OCI-LY1 (cell line): ENCODE measurements around the gene RTP5.

Experiments used
- H2AFZ ChIP-seq: fragments of 200-600 bp; sonication (generic), shearing (Covaris generic); 2 replicates; pipeline ENCODE4 v1.6.0; 2014; ENCODE audit warnings: antibody characterized with exemption, mild to moderate bottlenecking, low read length
- H3F3A ChIP-seq: fragments of 200-600 bp; sonication (generic), shearing (Covaris generic); 2 replicates; pipeline ENCODE4 v1.6.0; 2014; ENCODE audit warnings: mild to moderate bottlenecking, antibody characterized with exemption, low read length, moderate library complexity; ENCODE audit not compliant: insufficient read depth
- H3K27ac ChIP-seq: fragments of 200-600 bp; sonication (generic); 2 replicates; pipeline ENCODE4 v1.5.1; 2014; ENCODE audit warnings: low read length, mixed run types, mild to moderate bottlenecking, low read depth; ENCODE audit not compliant: poor library complexity, severe bottlenecking
- H3K27me3 ChIP-seq: fragments of 200-600 bp; sonication (generic); 2 replicates; pipeline ENCODE4 v1.6.0; 2014; ENCODE audit warnings: antibody characterized with exemption, mild to moderate bottlenecking, low read length, moderate library complexity; ENCODE audit not compliant: insufficient read depth
- H3K36me3 ChIP-seq: fragments of 200-600 bp; sonication (generic); 2 replicates; pipeline ENCODE4 v1.6.1; 2014; ENCODE audit warnings: mild to moderate bottlenecking, antibody characterized with exemption, low read length, moderate library complexity, mixed read lengths; ENCODE audit not compliant: insufficient read depth
- H3K4me1 ChIP-seq: fragments of 200-600 bp; sonication (generic); 2 replicates; pipeline ENCODE4 v1.5.1; 2014; ENCODE audit warnings: mild to moderate bottlenecking, low read length, moderate library complexity; ENCODE audit not compliant: insufficient read depth, severe bottlenecking
- H3K4me2 ChIP-seq: fragments of 200-600 bp; sonication (generic), shearing (Covaris generic); 2 replicates; pipeline ENCODE4 v1.6.1; 2014; ENCODE audit warnings: low read length
- H3K4me3 ChIP-seq: fragments of 200-600 bp; sonication (generic); 2 replicates; pipeline ENCODE4 v1.5.1; 2014; ENCODE audit warnings: low read length, low read depth, mild to moderate bottlenecking, mixed read lengths; ENCODE audit not compliant: poor library complexity, severe bottlenecking
- H3K79me2 ChIP-seq: fragments of 200-600 bp; shearing (Covaris generic); 2 replicates; pipeline ENCODE4 v1.6.1; 2016; ENCODE audit warnings: mixed run types, low read length, mixed read lengths; ENCODE audit not compliant: insufficient read depth
- H3K9ac ChIP-seq: fragments of 200-600 bp; sonication (generic), shearing (Covaris generic); 2 replicates; pipeline ENCODE4 v1.6.1; 2014; ENCODE audit warnings: mild to moderate bottlenecking, low read length, mixed read lengths
- H3K9me2 ChIP-seq: fragments of 200-600 bp; sonication (generic), shearing (Covaris generic); 2 replicates; pipeline ENCODE4 v1.6.1; 2014; ENCODE audit warnings: low read depth, mild to moderate bottlenecking, low read length, mixed read lengths
- H3K9me3 ChIP-seq: fragments of 200-600 bp; shearing (Covaris generic); 2 replicates; pipeline ENCODE4 v1.6.1; 2014; ENCODE audit warnings: low read length, mixed read lengths
- H4K20me1 ChIP-seq: fragments of 200-600 bp; sonication (generic), shearing (Covaris generic); 2 replicates; pipeline ENCODE4 v1.6.0; 2016; ENCODE audit warnings: mild to moderate bottlenecking, low read length; ENCODE audit not compliant: insufficient read depth
- EZH2 ChIP-seq: fragments of 200-600 bp; sonication (generic), shearing (Covaris generic); IDR thresholded peaks from 2 replicates; pipeline ENCODE4 v1.8.0; 2017; ENCODE audit warnings: borderline replicate concordance, mixed run types, mild to moderate bottlenecking, antibody characterized with exemption, low read length, moderate library complexity, mixed read lengths
- TF ChIP-seq, protein P1 (sequence below): fragments of 200-600 bp; sonication (generic), shearing (Covaris generic); IDR thresholded peaks from 2 replicates; pipeline ENCODE4 v1.5.1; 2017; ENCODE audit warnings: mild to moderate bottlenecking, antibody characterized with exemption, low read length, moderate library complexity, mixed read lengths

Gene RTP5

GRCh38 chr2:241863536-241863954, 6.0 kb upstream of the RTP5 start:
- Histone ChIP-seq H3K36me3 (no peaks in the 10 kb centered on the region), H3K9ac (no peak overlapping the region), H2AFZ (no peak overlapping the region), H3K79me2 (no peaks in the 10 kb centered on the region), H4K20me1 (no peaks in the 10 kb centered on the region), H3K4me2 (no peak overlapping the region), H3K9me2 (no peaks in the 10 kb centered on the region), H3K27ac (no peak overlapping the region), H3F3A (no peaks in the 10 kb centered on the region), H3K4me1 (peaks cover 16% of the 10 kb centered on the region), H3K27me3 (peaks cover 4% of the 10 kb centered on the region), H3K4me3 (no peak overlapping the region), H3K9me3 (no peaks in the 10 kb centered on the region)
- TF ChIP-seq EZH2, result no peak
- TF ChIP-seq, protein P1, sequence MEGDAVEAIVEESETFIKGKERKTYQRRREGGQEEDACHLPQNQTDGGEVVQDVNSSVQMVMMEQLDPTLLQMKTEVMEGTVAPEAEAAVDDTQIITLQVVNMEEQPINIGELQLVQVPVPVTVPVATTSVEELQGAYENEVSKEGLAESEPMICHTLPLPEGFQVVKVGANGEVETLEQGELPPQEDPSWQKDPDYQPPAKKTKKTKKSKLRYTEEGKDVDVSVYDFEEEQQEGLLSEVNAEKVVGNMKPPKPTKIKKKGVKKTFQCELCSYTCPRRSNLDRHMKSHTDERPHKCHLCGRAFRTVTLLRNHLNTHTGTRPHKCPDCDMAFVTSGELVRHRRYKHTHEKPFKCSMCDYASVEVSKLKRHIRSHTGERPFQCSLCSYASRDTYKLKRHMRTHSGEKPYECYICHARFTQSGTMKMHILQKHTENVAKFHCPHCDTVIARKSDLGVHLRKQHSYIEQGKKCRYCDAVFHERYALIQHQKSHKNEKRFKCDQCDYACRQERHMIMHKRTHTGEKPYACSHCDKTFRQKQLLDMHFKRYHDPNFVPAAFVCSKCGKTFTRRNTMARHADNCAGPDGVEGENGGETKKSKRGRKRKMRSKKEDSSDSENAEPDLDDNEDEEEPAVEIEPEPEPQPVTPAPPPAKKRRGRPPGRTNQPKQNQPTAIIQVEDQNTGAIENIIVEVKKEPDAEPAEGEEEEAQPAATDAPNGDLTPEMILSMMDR, result no peak

DNA sequence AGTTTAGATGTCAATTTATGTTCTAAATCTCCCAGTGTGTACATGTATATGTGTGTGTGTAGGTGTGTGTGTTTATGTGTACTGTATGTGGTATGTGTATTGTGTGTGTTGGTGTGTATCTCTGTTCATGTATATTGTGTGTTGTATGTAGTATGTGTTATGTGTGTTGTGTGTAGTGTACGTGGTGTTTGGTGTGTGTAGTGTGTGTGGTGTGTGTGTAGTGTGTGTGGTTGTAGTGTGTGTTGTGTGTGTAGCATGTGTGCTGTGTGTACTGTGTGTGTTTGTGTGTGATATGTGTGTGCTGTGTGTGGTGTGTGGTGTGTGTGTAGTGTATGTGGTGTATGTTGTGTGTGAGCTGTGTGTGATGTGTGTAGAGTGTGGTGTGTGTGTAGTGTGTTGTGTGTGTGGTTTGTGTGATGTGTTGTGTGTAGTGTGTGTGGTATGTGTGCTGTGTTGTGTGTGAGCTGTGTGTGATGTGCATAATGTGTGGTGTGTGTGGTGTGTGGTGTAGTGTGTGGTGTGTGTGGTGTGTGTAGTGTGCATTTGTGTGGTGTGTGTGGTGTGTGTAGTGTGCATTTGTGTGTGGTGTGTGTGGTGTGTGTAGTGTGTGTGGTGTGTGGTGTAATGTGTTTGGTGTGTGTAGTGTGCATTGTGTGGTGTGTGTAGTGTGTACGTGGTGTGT, 5.2 kb upstream of the RTP5 start:
- H2AFZ ChIP-seq, result no peak overlapping the region
- no peaks in the 10 kb centered on the region for H4K20me1 ChIP-seq
- no peaks in the 10 kb centered on the region for H3K79me2 ChIP-seq
- peaks cover 13% of the 10 kb centered on the region for H3K4me1 ChIP-seq
- no peak overlapping the region for H3K4me2 ChIP-seq
- H3K9ac ChIP-seq, result no peak overlapping the region
- no peaks in the 10 kb centered on the region for H3K9me2 ChIP-seq
- no peaks in the 10 kb centered on the region for H3F3A ChIP-seq
- TF ChIP-seq, protein P1, result no peak
- TF ChIP-seq EZH2, result no peak
- no peaks in the 10 kb centered on the region for H3K36me3 ChIP-seq
- H3K27me3 ChIP-seq, result peaks cover 5% of the 10 kb centered on the region
- H3K4me3 ChIP-seq, result no peak overlapping the region
- no peaks in the 10 kb centered on the region for H3K9me3 ChIP-seq
- no peak overlapping the region for H3K27ac ChIP-seq

DNA sequence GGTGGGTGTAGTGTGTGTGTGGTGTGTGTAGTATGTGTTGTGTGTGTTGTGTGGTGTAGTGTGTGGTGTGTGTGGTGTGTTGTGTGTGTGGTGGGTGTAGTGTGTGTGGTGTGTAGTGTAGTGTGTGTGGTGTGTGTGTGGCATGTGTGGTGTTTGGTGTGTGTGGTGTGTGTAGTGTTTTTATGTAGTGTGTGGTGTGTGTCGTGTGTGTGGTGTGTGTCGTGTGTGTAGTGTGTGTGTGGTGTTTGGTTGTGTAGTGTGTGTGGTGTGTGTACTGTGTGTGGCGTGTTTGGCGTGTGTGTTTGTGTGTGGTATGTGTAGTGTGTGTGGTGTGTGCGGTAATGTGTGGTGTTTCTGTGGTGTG, 4.7 kb upstream of the RTP5 start:
- no peaks in the 10 kb centered on the region for H3F3A ChIP-seq
- H3K4me2 ChIP-seq, result no peak overlapping the region
- H2AFZ ChIP-seq, result no peak overlapping the region
- no peak overlapping the region for H3K27ac ChIP-seq
- no peaks in the 10 kb centered on the region for H3K9me3 ChIP-seq
- no peak for TF ChIP-seq EZH2
- TF ChIP-seq, protein P1, result no peak
- H3K9ac ChIP-seq, result no peak overlapping the region
- no peaks in the 10 kb centered on the region for H4K20me1 ChIP-seq
- H3K4me3 ChIP-seq, result no peak overlapping the region
- H3K9me2 ChIP-seq, result no peaks in the 10 kb centered on the region
- H3K79me2 ChIP-seq, result no peaks in the 10 kb centered on the region
- H3K36me3 ChIP-seq, result no peaks in the 10 kb centered on the region
- H3K4me1 ChIP-seq, result peaks cover 7% of the 10 kb centered on the region
- peaks cover 7% of the 10 kb centered on the region for H3K27me3 ChIP-seq
